GM19351 (cell line): ENCODE measurements around the gene NPEPPS.
A peak's percentile ranks its signal among the peaks of the same experiment; 100 is the strongest.
"Not testable (repeated sequence)": the region's sequence is repeated elsewhere in the genome, so short reads cannot be mapped to it uniquely, and the experiment has no call there.

Source experiments
- ATAC-seq: cut with Tn5 transposase; IDR thresholded peaks from one replicate; pipeline ENCODE4 v1.9.1; 2021; ENCODE audit warnings: mild to moderate bottlenecking, moderate library complexity; ENCODE audit not compliant: unreplicated experiment

The NPEPPS gene

GRCh38 chr17:47530557-47531232 is at the start of gene NPEPPS:
NPEPPS (plus strand) TSS chr17:47531108; CDS start chr17:47531301, 193 bp downstream.
- peak; percentile 69 for ATAC-seq

GRCh38 chr17:47491841-47492212 is 39.1 kb upstream of the NPEPPS start:
- not testable (repeated sequence) for ATAC-seq

- not testable (repeated sequence) for ATAC-seq
These were observed 31.8 kb upstream of the NPEPPS start for GRCh38 chr17:47499074-47499473.

GRCh38 chr17:47499494-47499893 is 31.4 kb upstream of the NPEPPS start:
- ATAC-seq: not testable (repeated sequence)

GRCh38 chr17:47500620-47501019 is 30.3 kb upstream of the NPEPPS start:
- ATAC-seq: not testable (repeated sequence)

- not testable (repeated sequence) for ATAC-seq
These were observed 28.7 kb upstream of the NPEPPS start for GRCh38 chr17:47502122-47502731.

- ATAC-seq: not testable (repeated sequence)
These were observed 28.0 kb upstream of the NPEPPS start for GRCh38 chr17:47502776-47503455.

- not testable (repeated sequence) for ATAC-seq
These were observed 19.2 kb upstream of the NPEPPS start for GRCh38 chr17:47511701-47512146.

- ATAC-seq: not testable (repeated sequence)
These were observed 17.6 kb upstream of the NPEPPS start for GRCh38 chr17:47513301-47513700.

GRCh38 chr17:47518880-47519279 is 12.0 kb upstream of the NPEPPS start:
- ATAC-seq: not testable (repeated sequence)

- ATAC-seq: not testable (repeated sequence)
These were observed 11.5 kb upstream of the NPEPPS start for GRCh38 chr17:47519365-47519764.

- ATAC-seq: not testable (repeated sequence)
These were observed 10.6 kb upstream of the NPEPPS start for GRCh38 chr17:47520279-47520678.

GRCh38 chr17:47521434-47521833 is 9.5 kb upstream of the NPEPPS start:
- ATAC-seq: not testable (repeated sequence)

GRCh38 chr17:47522341-47522740 is 8.6 kb upstream of the NPEPPS start:
- ATAC-seq: not testable (repeated sequence)

- peak; percentile 56 for ATAC-seq
These were observed 419 bp downstream of the NPEPPS start for GRCh38 chr17:47531233-47531820.

- ATAC-seq: not testable (repeated sequence)
These were observed 8.2 kb downstream of the NPEPPS start for GRCh38 chr17:47539085-47539484.

- not testable (repeated sequence) for ATAC-seq
These were observed 10.8 kb downstream of the NPEPPS start for GRCh38 chr17:47541676-47542075.

GRCh38 chr17:47544327-47544726 is 13.4 kb downstream of the NPEPPS start:
- ATAC-seq: not testable (repeated sequence)

- ATAC-seq: not testable (repeated sequence)
These were observed 23.8 kb downstream of the NPEPPS start for GRCh38 chr17:47554733-47555132.

- not testable (repeated sequence) for ATAC-seq
These were observed 25.2 kb downstream of the NPEPPS start for GRCh38 chr17:47556108-47556507.

- not testable (repeated sequence) for ATAC-seq
These were observed 29.7 kb downstream of the NPEPPS start for GRCh38 chr17:47560517-47561043.
